GM23338 (cell line): Measurements from ENCODE around the gene BTG3. TPM values are rescaled to one million over a fixed set of nuclear protein-coding genes. Genes with fewer than 3 reads are reported as not detected.

ENCODE experiments used
- ATAC-seq: fragments of 200-7000 bp; cut with Tn5 transposase; 3 replicates; pipeline ENCODE4 v1.9.1; 2020
- DNase-seq: peaks from one replicate; pipeline ENCODE4 v3.0.0-alpha.2; 2015; ENCODE audit warnings: low spot score
- H2AFZ ChIP-seq: fragments of 200-600 bp; sonication (generic); 2 replicates; pipeline ENCODE4 v1.8.0; 2016; ENCODE audit warnings: antibody characterized with exemption, mild to moderate bottlenecking, moderate library complexity
- H3F3A ChIP-seq: fragments of 200-600 bp; sonication (generic); replicated peaks from 2 replicates; pipeline ENCODE4 v1.8.0; 2017; ENCODE audit warnings: antibody characterized with exemption, mixed run types, low read depth
- H3K27ac ChIP-seq: fragments of 200-600 bp; sonication (generic); 2 replicates; pipeline ENCODE4 v1.6.1; 2016; ENCODE audit warnings: low read depth
- H3K27me3 ChIP-seq: fragments of 200-600 bp; sonication (generic); 2 replicates; pipeline ENCODE4 v1.8.0; 2016; ENCODE audit warnings: mild to moderate bottlenecking, mixed run types, moderate library complexity; ENCODE audit not compliant: insufficient read depth
- H3K36me3 ChIP-seq: fragments of 200-600 bp; sonication (generic); 2 replicates; pipeline ENCODE4 v1.8.0; 2016; ENCODE audit warnings: mild to moderate bottlenecking; ENCODE audit not compliant: insufficient read depth
- H3K4me1 ChIP-seq: fragments of 200-600 bp; sonication (generic); 2 replicates; pipeline ENCODE4 v1.8.0; 2016; ENCODE audit warnings: mild to moderate bottlenecking, moderate library complexity; ENCODE audit not compliant: insufficient read depth
- H3K4me2 ChIP-seq: fragments of 200-600 bp; sonication (generic); 2 replicates; pipeline ENCODE4 v1.7.1; 2017; ENCODE audit warnings: mixed run types
- H3K4me3 ChIP-seq: fragments of 200-600 bp; sonication (generic); 2 replicates; pipeline ENCODE4 v1.6.1; 2016; ENCODE audit warnings: mixed run types
- H3K79me2 ChIP-seq: fragments of 200-600 bp; sonication (generic); replicated peaks from 2 replicates; pipeline ENCODE4 v1.8.0; 2017; ENCODE audit warnings: mild to moderate bottlenecking; ENCODE audit not compliant: insufficient read depth
- H3K9me2 ChIP-seq: fragments of 200-600 bp; sonication (generic); 2 replicates; pipeline ENCODE4 v1.8.0; 2017; ENCODE audit not compliant: insufficient read depth
- H4K20me1 ChIP-seq: fragments of 200-600 bp; sonication (generic); replicated peaks from 2 replicates; pipeline ENCODE4 v1.8.0; 2017; ENCODE audit warnings: mild to moderate bottlenecking; ENCODE audit not compliant: insufficient read depth
- H3K27ac Mint-ChIP-seq: 2 replicates; pipeline ENCODE4 v1.8.0; 2020; ENCODE audit warnings: inconsistent platforms, mild to moderate bottlenecking, moderate library complexity, mixed read lengths
- H3K27me3 Mint-ChIP-seq: 3 replicates; pipeline ENCODE4 v1.8.0; 2022; ENCODE audit warnings: low read depth, mild to moderate bottlenecking, moderate library complexity, mixed read lengths, inconsistent platforms; ENCODE audit not compliant: insufficient read depth, poor library complexity
- H3K36me3 Mint-ChIP-seq: 3 replicates; pipeline ENCODE4 v1.8.0; 2021; ENCODE audit warnings: low read depth, mild to moderate bottlenecking, inconsistent platforms, moderate library complexity, mixed read lengths
- H3K4me1 Mint-ChIP-seq: 3 replicates; pipeline ENCODE4 v1.8.0; 2020; ENCODE audit warnings: mild to moderate bottlenecking, inconsistent platforms, mixed read lengths
- H3K4me3 Mint-ChIP-seq: 3 replicates; pipeline ENCODE4 v1.8.0; 2021; ENCODE audit warnings: moderate library complexity, mild to moderate bottlenecking, inconsistent platforms, mixed read lengths
- H3K9me3 Mint-ChIP-seq: 3 replicates; pipeline ENCODE4 v1.8.0; 2020; ENCODE audit warnings: moderate library complexity, mild to moderate bottlenecking, inconsistent platforms, mixed read lengths
- CTCF ChIP-seq, 2 experiments: fragments of 200-600 bp in 1 of 2; sonication (generic) in 1 of 2; conservative IDR thresholded peaks; 2 replicates each; pipeline versions ENCODE4 v1.5.1 to v1.6.1; 2016 to 2017; ENCODE audit warnings: antibody characterized with exemption in 2 of 2, low read depth in 2 of 2, mild to moderate bottlenecking in 2 of 2, moderate library complexity in 1 of 2
- ETS1 ChIP-seq: IDR thresholded peaks from 2 replicates; pipeline ENCODE4 v1.6.1; 2016; ENCODE audit warnings: antibody characterized with exemption
- EZH2 ChIP-seq: fragments of 200-600 bp; sonication (generic); IDR thresholded peaks from one replicate; pipeline ENCODE4 v1.8.0; 2017; ENCODE audit warnings: antibody characterized with exemption, mild to moderate bottlenecking, low read depth; ENCODE audit not compliant: unreplicated experiment
- JUNB ChIP-seq: IDR thresholded peaks from one replicate; pipeline ENCODE4 v1.6.1; 2016; ENCODE audit warnings: antibody characterized with exemption; ENCODE audit not compliant: unreplicated experiment
- POLR2AphosphoS5 ChIP-seq: IDR thresholded peaks from 2 replicates; pipeline ENCODE4 v1.6.1; 2016; ENCODE audit warnings: antibody characterized with exemption, low read depth
- REST ChIP-seq: IDR thresholded peaks from one replicate; pipeline ENCODE4 v1.6.1; 2018; ENCODE audit warnings: antibody characterized with exemption; ENCODE audit not compliant: unreplicated experiment
- ZNF114 ChIP-seq: fragments of 250-450 bp; sonication (Bioruptor Pico); IDR thresholded peaks from 2 replicates; pipeline ENCODE4 v1.5.0; 2020; ENCODE audit warnings: mild to moderate bottlenecking, moderate library complexity
- ZNF331 ChIP-seq: fragments of 250-450 bp; sonication (Bioruptor Pico); IDR thresholded peaks from 2 replicates; pipeline ENCODE4 v1.5.0; 2020; ENCODE audit warnings: low read depth, mild to moderate bottlenecking, moderate library complexity
- ZNF462 ChIP-seq: fragments of 250-450 bp; sonication (Bioruptor Pico); IDR thresholded peaks from 2 replicates; pipeline ENCODE4 v1.5.0; 2020; ENCODE audit warnings: mild to moderate bottlenecking, moderate library complexity
- polyA plus RNA-seq: library from polyadenylated mRNA; unstranded; fragments of >200 nt; fragmentation: Nextera tagmentation; extraction: Ambion mirVana; gene quantifications from 2 replicates; pipeline ENCODE4 v1.2.1, GENCODE V29; 2016
- total RNA-seq: library from RNA; depleted of rRNA; stranded (reverse); fragments of >200 nt; shearing (Covaris generic); gene quantifications from 2 replicates; pipeline ENCODE4 v1.2.3, GENCODE V29; 2014

Gene BTG3
- total and polyA plus RNA-seq, 2 experiments from 2014 or later, result 24.0 to 43.8 TPM

- no peak for TF ChIP-seq ZNF462 (CRISPR knock-in tag)
Measured at GRCh38 chr21:17570786-17571185, 41.9 kb downstream of the BTG3 start (continued).

GRCh38 chr21:17560377-17561025 is 52.2 kb downstream of the BTG3 start:
- H3K4me1 ChIP-seq, result no peaks in the 10 kb centered on the region
- H4K20me1 ChIP-seq, result peaks cover 9% of the 10 kb centered on the region; the same call in 1 of the 2 replicates
- no peaks in the 10 kb centered on the region for H3K27me3 ChIP-seq
- H3K79me2 ChIP-seq, result peaks cover 46% of the 10 kb centered on the region
- no peaks in the 10 kb centered on the region for H3F3A ChIP-seq
- Mint-ChIP-seq H3K36me3 (peaks cover 66% of the 10 kb centered on the region), H3K27me3 (no peaks in the 10 kb centered on the region), H3K9me3 (no peaks in the 10 kb centered on the region), H3K4me3 (no peak overlapping the region), H3K27ac (no peak overlapping the region), H3K4me1 (no peaks in the 10 kb centered on the region; the same call in 2 of the 3 replicates)
- no peak overlapping the region for H3K4me2 ChIP-seq
- H3K4me3 ChIP-seq, result no peak overlapping the region
- no peak overlapping the region for H2AFZ ChIP-seq
- H3K36me3 ChIP-seq, result peaks cover 54% of the 10 kb centered on the region
- H3K9me2 ChIP-seq, result no peaks in the 10 kb centered on the region
- DNase-seq (no peak), ATAC-seq (no peak)
- no peak overlapping the region for H3K27ac ChIP-seq
- TF ChIP-seq POLR2AphosphoS5, result no peak
- TF ChIP-seq ZNF114, result no peak
- no peak for TF ChIP-seq ETS1
- no peak for TF ChIP-seq EZH2
- TF ChIP-seq CTCF (conservative IDR thresholded peaks at IDR 0.05; ENCODE audit: low read depth in 2 of 2), result no peak
- TF ChIP-seq REST, result no peak
- TF ChIP-seq ZNF331 (CRISPR knock-in tag), result no peak
- TF ChIP-seq JUNB, result no peak
